ENCODE measurements around the gene SLC38A1.
"Not testable (repeated sequence)": the region's sequence is repeated elsewhere in the genome, so short reads cannot be mapped to it uniquely, and the experiment has no call there.

The SLC38A1 gene

DNA sequence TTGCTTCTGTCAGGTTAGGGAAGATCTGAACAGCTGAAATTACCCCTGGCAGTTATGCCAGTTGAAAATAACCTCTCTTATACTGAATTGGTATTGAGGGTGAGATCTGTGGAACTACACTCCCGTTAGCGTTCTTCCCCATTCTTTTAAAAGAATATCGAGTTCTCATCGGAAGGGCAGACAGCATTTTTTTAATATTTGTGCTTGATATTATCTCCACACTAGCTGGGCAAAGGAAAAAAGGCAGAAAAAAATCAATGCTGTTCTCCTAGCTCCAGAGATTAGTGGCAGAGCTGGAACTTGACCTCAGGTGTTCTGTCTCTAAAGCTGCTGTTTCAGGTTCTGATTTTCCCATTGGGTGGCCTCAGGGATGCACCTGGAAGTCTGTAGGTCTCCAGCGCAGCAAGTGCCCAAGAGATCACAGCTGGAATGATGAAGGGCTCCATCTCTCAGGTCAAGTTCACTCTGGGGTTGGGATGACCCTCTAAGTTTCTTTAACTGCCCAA lies 67.5 kb downstream of the SLC38A1 start:
- DNase-seq, result no peak

- no peak for DNase-seq
Observed at GRCh38 chr12:46200551-46200950, 68.3 kb downstream of the SLC38A1 start.

DNA sequence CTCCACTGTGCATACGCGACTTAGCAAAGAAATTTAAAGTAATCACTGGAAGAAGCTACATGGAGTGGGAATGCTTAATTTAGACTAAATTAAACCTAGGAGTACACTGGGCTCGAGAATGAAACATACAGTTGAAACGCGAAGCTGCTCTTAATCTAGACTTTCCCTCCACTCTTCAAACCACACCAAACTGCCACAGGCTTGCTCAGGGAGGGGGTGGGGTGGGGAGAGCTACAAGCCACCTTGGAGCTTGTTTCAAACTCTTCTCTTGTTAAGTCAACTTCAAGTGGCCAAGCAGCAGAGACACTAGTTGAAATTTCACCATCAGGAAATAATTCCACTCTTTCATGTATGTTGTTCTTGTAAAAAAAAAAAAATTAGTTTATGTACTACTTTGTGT lies 69.9 kb downstream of the SLC38A1 start:
- no peak for DNase-seq

GRCh38 chr12:46197883-46198282 lies 71.0 kb downstream of the SLC38A1 start:
- DNase-seq, result no peak

DNA sequence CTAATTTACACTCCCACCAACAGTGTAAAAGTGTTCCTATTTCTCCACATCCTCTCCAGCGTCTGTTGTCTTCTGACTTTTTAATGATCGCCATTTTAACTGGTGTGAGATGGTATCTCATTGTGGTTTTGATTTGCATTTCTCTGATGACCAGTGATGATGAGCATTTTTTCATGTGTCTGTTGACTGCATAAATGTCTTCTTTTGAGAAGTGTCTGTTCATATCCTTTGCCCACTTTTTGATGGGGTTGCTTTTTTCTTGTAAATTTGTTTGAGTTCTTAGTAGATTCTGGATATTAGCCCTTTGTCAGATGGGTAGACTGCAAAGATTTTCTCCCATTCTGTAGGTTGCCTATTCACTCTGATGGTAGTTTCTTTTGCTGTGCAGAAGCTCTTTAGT lies 78.3 kb downstream of the SLC38A1 start:
- not testable (repeated sequence) for DNase-seq

GRCh38 chr12:46188170-46188569 lies 80.7 kb downstream of the SLC38A1 start:
- DNase-seq, result no peak

GRCh38 chr12:46187023-46187422 lies 81.8 kb downstream of the SLC38A1 start:
- no peak for DNase-seq

DNA sequence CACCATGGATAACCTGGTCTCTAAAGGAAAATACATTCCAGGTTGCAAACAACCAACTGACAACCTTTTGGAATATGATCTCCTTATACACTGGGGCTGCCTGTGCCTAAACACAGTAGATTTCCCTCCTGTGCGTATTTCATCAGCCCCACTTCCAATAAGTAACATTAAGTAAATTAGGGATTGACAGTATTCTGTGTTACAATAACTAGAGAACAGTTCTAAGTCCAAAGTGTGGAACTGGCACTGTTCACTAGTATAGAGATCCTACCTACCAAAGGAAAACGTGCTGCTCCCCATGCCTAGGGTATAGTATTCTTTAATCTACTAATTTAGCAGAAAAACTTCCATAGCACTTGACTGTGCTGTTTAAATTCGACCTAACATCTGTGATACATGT lies 82.8 kb downstream of the SLC38A1 start:
- no peak for DNase-seq

GRCh38 chr12:46185686-46186085 lies 83.2 kb downstream of the SLC38A1 start:
- no peak for DNase-seq

DNA sequence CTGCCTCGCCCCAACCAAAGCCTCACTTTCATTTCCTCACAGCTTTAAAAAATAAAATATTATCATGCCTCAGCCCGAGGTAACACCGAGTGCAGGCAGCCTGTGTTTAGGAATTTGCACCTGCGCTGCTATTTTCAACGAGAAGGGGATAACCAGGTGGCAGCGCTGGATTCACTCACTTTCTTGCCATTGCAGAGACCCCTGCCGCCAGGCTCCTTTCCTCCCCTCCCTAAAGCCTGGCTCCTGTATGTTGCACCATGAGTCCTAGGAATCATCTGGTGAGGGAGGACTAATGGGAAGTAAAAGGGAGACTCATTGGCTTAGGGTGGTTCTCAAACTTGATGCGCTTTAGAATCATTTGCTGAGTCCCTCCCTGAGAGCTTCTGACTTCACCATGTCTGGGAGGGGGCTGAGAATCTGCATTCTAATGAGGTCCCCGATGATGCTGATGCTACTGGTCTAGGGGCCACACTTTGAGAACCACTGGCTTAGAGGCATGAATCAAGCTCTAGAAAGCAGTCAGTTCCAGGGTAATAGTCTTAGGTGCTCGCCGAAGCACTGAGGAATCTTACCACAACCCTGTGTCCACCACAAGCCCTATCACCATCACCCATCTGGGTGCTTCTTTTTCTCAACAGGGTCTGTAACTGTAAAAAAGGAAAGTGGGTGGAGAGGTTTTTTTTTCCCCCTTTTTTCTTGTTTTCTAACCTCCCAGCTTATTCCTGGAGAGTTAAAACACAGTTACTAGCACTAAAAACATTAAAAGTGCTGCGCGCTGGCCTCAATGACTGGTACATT lies 83.8 kb downstream of the SLC38A1 start:
- no peak for DNase-seq

DNA sequence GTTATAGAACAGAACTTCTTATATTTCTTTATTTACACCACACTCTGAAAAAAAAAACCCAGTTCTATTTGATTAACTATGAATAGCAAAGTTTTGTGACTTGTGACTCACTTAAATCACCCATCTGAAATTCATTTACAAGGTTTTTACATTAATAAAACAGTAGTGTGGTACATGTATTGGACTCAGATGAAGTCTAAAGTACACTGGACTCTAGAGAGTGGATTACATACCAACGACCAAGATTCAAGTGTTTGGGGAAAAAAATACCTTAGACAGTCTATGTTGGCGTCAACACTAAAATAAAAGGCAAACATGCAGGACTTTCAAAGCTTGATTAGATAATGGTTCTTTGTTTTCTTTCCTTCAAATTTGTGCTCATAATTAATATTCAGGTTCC lies 85.7 kb downstream of the SLC38A1 start:
- no peak for DNase-seq

GRCh38 chr12:46181465-46181864 lies 87.4 kb downstream of the SLC38A1 start:
- DNase-seq, result no peak

- DNase-seq, result no peak
Observed at GRCh38 chr12:46179693-46180452, 89.0 kb downstream of the SLC38A1 start.

DNA sequence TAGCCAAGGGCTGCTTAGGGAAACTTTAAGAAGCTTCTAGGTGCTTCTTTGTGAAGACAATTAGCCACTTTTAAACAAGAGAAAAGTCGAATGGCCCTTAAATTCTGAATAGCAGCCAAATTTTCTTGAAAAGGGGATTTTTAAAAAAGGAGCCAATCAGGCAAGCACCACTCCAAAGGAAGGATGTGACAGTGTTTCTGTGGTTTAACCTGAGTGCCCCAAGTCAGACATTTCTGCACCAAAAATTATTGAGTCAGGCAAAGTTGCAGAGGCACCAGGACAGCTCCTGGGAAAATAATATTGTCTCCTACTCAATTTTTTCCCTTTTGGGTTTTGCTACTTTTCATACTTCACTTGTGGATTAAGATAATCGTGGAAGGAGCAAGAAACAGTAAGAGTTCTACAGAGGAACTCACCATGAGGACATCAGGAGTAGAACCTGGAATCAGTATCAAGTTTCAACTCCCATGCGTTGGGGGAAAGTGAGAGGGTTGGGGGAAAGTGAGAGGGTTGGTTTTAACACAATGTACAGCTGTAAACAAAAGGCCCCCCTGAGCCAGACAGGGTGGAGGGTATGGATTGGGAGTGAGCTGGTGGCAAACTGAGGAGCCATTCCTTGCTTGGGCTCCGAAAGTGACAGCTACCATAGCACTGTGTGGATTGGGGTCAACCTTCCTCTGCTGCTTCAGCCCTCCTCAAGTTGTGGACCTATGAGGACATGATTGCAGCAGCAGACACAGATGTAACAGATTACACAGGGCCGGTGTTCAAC lies 90.8 kb downstream of the SLC38A1 start:
- DNase-seq, result no peak

DNA sequence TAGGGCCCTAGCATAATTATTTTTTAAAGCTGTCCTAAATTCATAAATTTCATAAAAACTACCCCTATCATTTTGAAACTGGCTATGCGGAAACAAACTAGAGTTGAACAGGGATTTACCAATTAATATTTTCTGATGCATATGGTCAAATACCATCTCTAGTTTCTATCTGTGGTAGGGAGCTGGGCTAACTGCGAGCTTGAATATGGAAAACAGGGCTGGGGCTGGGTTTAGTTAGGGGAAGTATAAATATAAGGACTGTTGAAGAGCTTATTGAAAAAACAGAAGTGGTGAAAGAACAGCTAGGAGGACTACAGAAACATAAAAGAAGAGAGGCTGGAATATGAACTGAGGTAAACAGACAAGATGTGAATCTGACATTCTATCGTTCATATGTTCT lies 91.8 kb downstream of the SLC38A1 start:
- no peak for DNase-seq

GRCh38 chr12:46174919-46175318 lies 93.9 kb downstream of the SLC38A1 start:
- no peak for DNase-seq

DNA sequence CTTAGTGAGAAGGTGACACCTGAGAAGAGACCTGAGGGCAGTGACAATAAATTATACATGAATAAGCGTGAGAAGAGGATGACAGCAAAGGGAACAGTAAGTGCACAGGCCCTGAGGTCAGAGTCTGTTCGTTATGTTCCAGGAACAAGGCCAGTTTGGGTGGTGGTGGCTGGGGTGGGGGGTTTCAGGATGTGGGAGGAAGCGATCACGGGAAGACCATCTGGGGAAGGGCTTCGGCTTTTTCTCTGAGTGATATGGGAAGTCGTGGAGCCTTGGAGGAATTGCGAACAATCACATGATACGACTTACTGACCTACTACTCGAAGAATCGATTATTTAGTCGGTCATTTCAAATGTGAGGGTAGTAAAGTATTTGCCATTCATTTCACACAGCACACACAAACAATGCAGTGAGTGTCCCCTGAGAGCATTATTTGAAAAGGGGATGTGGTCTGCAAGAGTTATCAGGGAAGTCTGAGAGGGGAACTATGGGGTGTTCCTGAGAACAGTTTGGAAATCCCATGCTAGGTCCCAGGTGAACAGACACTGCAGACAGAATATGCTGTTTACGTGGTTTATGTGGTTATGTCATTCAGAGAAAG lies 94.7 kb downstream of the SLC38A1 start:
- no peak for DNase-seq

GRCh38 chr12:46168426-46168825 lies 100.4 kb downstream of the SLC38A1 start:
- no peak for DNase-seq

DNA sequence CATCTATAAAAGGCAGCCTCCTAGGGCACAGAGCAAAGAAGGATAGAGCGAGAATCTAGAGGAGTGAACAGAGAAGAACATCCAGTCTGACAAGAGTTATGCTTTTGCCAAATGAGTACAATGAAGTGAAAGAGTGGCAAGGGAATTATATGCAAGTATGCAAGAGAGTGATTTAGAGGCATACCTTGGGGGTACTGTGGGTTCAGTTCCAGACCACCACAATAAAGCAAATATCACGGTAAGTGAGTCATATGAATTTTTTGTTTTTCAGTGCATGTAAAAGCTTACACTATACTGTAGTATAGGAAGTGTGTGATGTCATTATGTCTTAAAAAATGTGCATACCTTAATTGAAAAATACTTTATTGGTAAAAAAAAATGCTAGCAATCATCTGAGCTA lies 101.4 kb downstream of the SLC38A1 start:
- DNase-seq, result no peak

DNA sequence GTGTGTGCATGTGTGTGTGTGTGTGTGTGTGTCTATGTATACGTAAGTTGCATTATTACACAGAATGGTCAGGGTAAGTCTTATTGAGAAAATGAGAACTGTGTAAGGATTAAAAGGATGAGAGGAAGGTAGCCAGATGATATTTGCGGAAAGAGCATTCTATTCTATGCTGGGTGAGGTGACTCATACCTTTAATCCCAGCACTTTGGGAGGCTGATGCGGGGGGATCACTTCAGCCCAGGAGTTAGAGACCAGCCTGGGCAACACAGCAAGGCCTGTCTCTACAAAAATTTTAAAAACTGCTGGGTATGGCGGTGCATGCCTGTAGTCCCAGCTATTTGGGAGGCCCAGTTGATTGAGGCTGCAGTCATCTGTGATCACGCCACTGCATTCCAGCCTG lies 103.7 kb downstream of the SLC38A1 start:
- DNase-seq, result no peak

GRCh38 chr12:46164186-46164761 lies 104.6 kb downstream of the SLC38A1 start:
- no peak for DNase-seq

DNA sequence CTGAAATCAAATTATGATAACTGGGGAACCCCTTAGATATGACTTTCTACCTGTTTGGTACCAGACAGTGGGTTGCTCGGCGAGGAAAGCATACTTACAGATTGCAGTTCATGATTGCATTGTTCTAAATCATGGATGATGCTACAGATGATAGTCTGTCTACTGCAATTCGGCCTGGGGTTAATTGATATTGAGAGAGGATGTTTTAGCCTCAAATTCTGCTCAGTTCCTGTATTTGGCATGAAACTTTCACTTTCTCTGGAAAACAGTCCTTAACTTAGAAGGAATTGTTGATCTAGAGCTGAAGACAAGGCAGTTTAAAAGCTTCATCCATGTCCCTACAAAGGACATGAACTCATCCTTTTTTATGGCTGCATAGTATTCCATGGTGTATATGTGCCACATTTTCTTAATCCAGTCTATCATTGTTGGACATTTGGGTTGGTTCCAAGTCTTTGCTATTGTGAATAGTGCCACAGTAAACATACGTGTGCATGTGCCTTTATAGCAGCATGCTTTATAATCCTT lies 106.2 kb downstream of the SLC38A1 start:
- not testable (repeated sequence) for DNase-seq

Data from stimulated activated CD4-positive, alpha-beta T cell treated with anti-CD3 and anti-CD28 coated beads, Interleukin-4, amount 100 ng/mL, for 24 hours (primary cell).